IMR-90 (cell line): ENCODE results near the gene NKD1. TPM values are rescaled to one million over a fixed set of nuclear protein-coding genes. Genes with fewer than 3 reads are reported as not detected.

Experiments used
- ATAC-seq: fragments of 200-7000 bp; cut with Tn5 transposase; 2 replicates; pipeline ENCODE4 v1.9.1; 2020; ENCODE audit warnings: low read depth, mild to moderate bottlenecking, moderate library complexity
- BruUV-seq: library from RNA; stranded (reverse); fragments of 400-500 nt; replicated peaks from 2 replicates; lab custom pipeline; 2021; lab: Mats Ljungman, UMichigan
- CTCF ChIA-PET: fragments of 300-600 bp; formaldehyde crosslinking; extraction: SDS; loops from one replicate; lab custom pipeline; 2021; ENCODE audit warnings: antibody characterized with exemption; lab: Yijun Ruan, JAX
- POLR2A ChIA-PET: fragments of 300-600 bp; sonication (Branson Sonifier 250); formaldehyde crosslinking; loops from one replicate; lab custom pipeline; 2022; ENCODE audit warnings: antibody characterized with exemption; ENCODE audit not compliant: unreplicated experiment; lab: Charles Lee
- DNase-seq: peaks from one replicate; pipeline ENCODE4 v3.0.0; 2013
- H2AFZ ChIP-seq: replicated peaks from 2 replicates; pipeline ENCODE3; 2013; ENCODE audit warnings: low read length, mild to moderate bottlenecking; ENCODE audit not compliant: poor library complexity
- H2AK5ac ChIP-seq: 2 replicates; pipeline ENCODE4 v1.6.1; 2013; ENCODE audit warnings: low read depth, low read length, inconsistent platforms
- H2AK9ac ChIP-seq: replicated peaks from 2 replicates; pipeline ENCODE3; 2013; ENCODE audit warnings: mild to moderate bottlenecking, low read depth, low read length, moderate library complexity; ENCODE audit not compliant: poor library complexity
- H2BK120ac ChIP-seq: 2 replicates; pipeline ENCODE4 v1.6.1; 2013; ENCODE audit warnings: low read depth, low read length, inconsistent platforms
- H2BK15ac ChIP-seq: 3 replicates; pipeline ENCODE4 v1.6.1; 2013; ENCODE audit warnings: low read depth, low read length, inconsistent platforms
- H2BK20ac ChIP-seq: 2 replicates; pipeline ENCODE4 v1.6.1; 2013; ENCODE audit warnings: low read depth, mild to moderate bottlenecking, inconsistent platforms, low read length, moderate library complexity
- H2BK5ac ChIP-seq: 2 replicates; pipeline ENCODE4 v1.6.1; 2013; ENCODE audit warnings: mild to moderate bottlenecking, low read depth, low read length, inconsistent platforms; ENCODE audit not compliant: poor library complexity, severe bottlenecking
- H3K14ac ChIP-seq: replicated peaks from 2 replicates; pipeline ENCODE4 v1.6.1; 2013; ENCODE audit warnings: low read depth, low read length, inconsistent platforms
- H3K18ac ChIP-seq: 2 replicates; pipeline ENCODE4 v1.6.1; 2013; ENCODE audit warnings: low read depth, low read length, control low read depth
- H3K23ac ChIP-seq: 2 replicates; pipeline ENCODE4 v1.6.1; 2013; ENCODE audit warnings: low read depth, low read length, inconsistent platforms
- H3K27ac ChIP-seq: 2 replicates; pipeline ENCODE4 v1.5.1; 2013; ENCODE audit warnings: mild to moderate bottlenecking, control low read depth, low read length; ENCODE audit not compliant: insufficient read depth
- H3K27me3 ChIP-seq: 2 replicates; pipeline ENCODE4 v1.6.1; 2013; ENCODE audit warnings: low read length; ENCODE audit not compliant: control insufficient read depth, insufficient read depth
- H3K36me3 ChIP-seq: 2 replicates; pipeline ENCODE4 v1.6.1; 2013; ENCODE audit warnings: low read length, mixed read lengths; ENCODE audit not compliant: control insufficient read depth, insufficient read depth
- H3K4ac ChIP-seq: 2 replicates; pipeline ENCODE4 v1.6.1; 2013; ENCODE audit warnings: low read depth, low read length, inconsistent platforms
- H3K4me1 ChIP-seq: 2 replicates; pipeline ENCODE4 v1.6.1; 2013; ENCODE audit warnings: low read length, mixed read lengths; ENCODE audit not compliant: control insufficient read depth, insufficient read depth
- H3K4me2 ChIP-seq: 2 replicates; pipeline ENCODE4 v1.6.1; 2013; ENCODE audit warnings: low read depth, mild to moderate bottlenecking, control low read depth, low read length, moderate library complexity
- H3K4me3 ChIP-seq: 2 replicates; pipeline ENCODE4 v1.5.1; 2013; ENCODE audit warnings: low read depth, mild to moderate bottlenecking, control low read depth, low read length, moderate library complexity; ENCODE audit not compliant: insufficient read depth
- H3K56ac ChIP-seq: 2 replicates; pipeline ENCODE4 v1.6.1; 2013; ENCODE audit warnings: low read length, inconsistent platforms; ENCODE audit not compliant: insufficient read depth; ENCODE audit errors: extremely low read depth
- H3K79me1 ChIP-seq, 2 experiments: 2 replicates each; pipeline ENCODE4 v1.6.1; 2013; ENCODE audit warnings: low read length in 2 of 2, inconsistent platforms in 1 of 2, low read depth in 1 of 2
- H3K9ac ChIP-seq: 2 replicates; pipeline ENCODE4 v1.6.1; 2013; ENCODE audit warnings: low read depth, low read length, control low read depth
- H3K9me1 ChIP-seq: 2 replicates; pipeline ENCODE4 v1.6.1; 2013; ENCODE audit warnings: low read length, inconsistent platforms; ENCODE audit not compliant: insufficient read depth
- H3K9me3 ChIP-seq: 2 replicates; pipeline ENCODE4 v1.6.1; 2013; ENCODE audit warnings: low read length; ENCODE audit not compliant: control insufficient read depth, insufficient read depth
- H4K20me1 ChIP-seq: 2 replicates; pipeline ENCODE4 v1.6.1; 2013; ENCODE audit warnings: low read length, inconsistent platforms; ENCODE audit not compliant: insufficient read depth
- H4K5ac ChIP-seq: 2 replicates; pipeline ENCODE4 v1.6.1; 2013; ENCODE audit warnings: mild to moderate bottlenecking, low read depth, low read length, control low read depth
- H4K8ac ChIP-seq, 2 experiments: 2 replicates each; pipeline ENCODE4 v1.6.1; 2013; ENCODE audit warnings: low read depth in 2 of 2, low read length in 2 of 2, control low read depth in 1 of 2, inconsistent platforms in 1 of 2
- H4K91ac ChIP-seq: 2 replicates; pipeline ENCODE4 v1.6.1; 2013; ENCODE audit warnings: low read depth, low read length, inconsistent platforms; ENCODE audit not compliant: insufficient read depth
- MXI1 ChIP-seq: IDR thresholded peaks from 2 replicates; pipeline ENCODE4 v1.6.1; 2012; ENCODE audit warnings: low read depth, mild to moderate bottlenecking, low read length, moderate library complexity, borderline replicate concordance
- RAD21 ChIP-seq: IDR thresholded peaks from 2 replicates; pipeline ENCODE4 v1.6.1; 2012; ENCODE audit warnings: low read length, improper control_type of control experiment
- WGBS, 2 experiments: methylation state at CpG; one replicate each; pipeline versions ENCODE4 v1.1.5 to v1.1.7; 2013; ENCODE audit warnings: missing lambda C conversion rate in 2 of 2; ENCODE audit not compliant: insufficient read length in 1 of 2; ENCODE audit errors: extremely low coverage in 2 of 2; 5-methylcytosine and 5-hydroxymethylcytosine counted together
- dilution Hi-C: fragments of 300-500 bp; cut with HindIII; formaldehyde crosslinking; loops from one replicate; pipeline ENCODE4 v1.14.3; 2018; ENCODE audit warnings: low sequenced_read_pairs; ENCODE audit not compliant: unreplicated experiment
- in situ Hi-C: fragments of 300-500 bp; cut with MboI; formaldehyde crosslinking; loops from 3 replicates; pipeline ENCODE4 v1.14.3; 2019; ENCODE audit warnings: low sequenced_read_pairs, inconsistent platforms, mixed read lengths
- intact Hi-C: fragments of 100-400 bp; cut with micrococcal nuclease; formaldehyde crosslinking; loops from 2 replicates; pipeline ENCODE4 v1.10.0; 2022
- polyA plus RNA-seq, 3 experiments: library from polyadenylated mRNA; depleted of rRNA; stranded (reverse); fragments of >200 nt; gene quantifications; 2 replicates each; pipeline ENCODE4 v1.2.3, GENCODE V29; 2012; ENCODE audit warnings: low replicate concordance in 1 of 3
- total RNA-seq: library from RNA; depleted of rRNA; stranded (reverse); fragments of >200 nt; gene quantifications from 2 replicates; pipeline ENCODE4 v1.2.3, GENCODE V29; 2012
- TF ChIP-seq, protein P1 (sequence below): fragments of 150-350 bp; IDR thresholded peaks from 2 replicates; pipeline ENCODE4 v1.6.1; 2016; ENCODE audit warnings: low read depth, mild to moderate bottlenecking, low read length, moderate library complexity, borderline replicate concordance

Gene NKD1
- total and polyA plus RNA-seq, 2 of the 4 experiments (the other 2 are of a cell fraction), result not detected

DNA sequence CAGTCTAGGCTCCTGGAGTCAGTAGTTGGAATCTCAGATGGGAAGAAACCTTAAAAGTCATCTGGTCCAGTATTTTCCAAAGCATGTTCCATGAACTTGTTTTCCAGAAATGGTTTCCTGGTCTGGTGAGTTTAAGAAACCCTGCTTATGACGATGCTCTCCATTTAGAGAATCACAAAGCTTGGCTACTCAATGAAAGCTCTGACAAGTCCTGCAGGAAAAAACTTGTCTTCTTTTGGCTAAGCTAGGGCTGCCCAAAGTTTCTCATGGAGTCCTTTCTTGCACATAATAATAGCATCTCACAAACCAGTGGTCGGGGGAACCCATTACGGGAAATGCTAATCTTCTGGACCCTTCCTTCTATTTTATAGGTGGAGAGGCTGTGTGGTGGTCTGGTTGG, 5.5 kb upstream of the NKD1 start:
- no peak overlapping the region for H3K4me3 ChIP-seq
- no peaks in the 10 kb centered on the region for H3K36me3 ChIP-seq
- no peaks in the 10 kb centered on the region for H3K9me3 ChIP-seq
- no peak overlapping the region for H3K9ac ChIP-seq
- H4K5ac ChIP-seq, result no peak overlapping the region
- H3K56ac ChIP-seq, result no peak overlapping the region
- in situ Hi-C loops (no loop called here), dilution Hi-C loops (no loop called here), intact Hi-C loops (no loop called here)
- H3K4me1 ChIP-seq, result no peaks in the 10 kb centered on the region; the same call in 1 of the 2 replicates
- no peak overlapping the region for H3K23ac ChIP-seq
- H2BK20ac ChIP-seq, result no peak overlapping the region
- H4K91ac ChIP-seq, result no peak overlapping the region
- no peak overlapping the region for H2BK5ac ChIP-seq
- H3K9me1 ChIP-seq, result no peaks in the 10 kb centered on the region
- CTCF ChIA-PET, result no interaction called here
- no peak overlapping the region for H2BK15ac ChIP-seq
- POLR2A ChIA-PET, result no interaction called here
- DNase-seq (no peak), ATAC-seq (no peak)
- H2AK9ac ChIP-seq, result no peak overlapping the region
- H2AK5ac ChIP-seq, result no peak overlapping the region
- H4K8ac ChIP-seq, result no peak overlapping the region
- H3K27me3 ChIP-seq, result peaks cover 27% of the 10 kb centered on the region
- no peak overlapping the region for H2BK120ac ChIP-seq
- WGBS, 2 experiments, result no CpG with 5 or more reads among the region's 3 CpGs
- BruUV-seq, result no TSS peak
- H4K20me1 ChIP-seq, result no peaks in the 10 kb centered on the region
- H3K14ac ChIP-seq, result no peak overlapping the region
- no peak overlapping the region for H3K18ac ChIP-seq
- H2AFZ ChIP-seq, result no peak overlapping the region
- no peak overlapping the region for H3K4ac ChIP-seq
- no peaks in the 10 kb centered on the region for H3K79me1 ChIP-seq
- no peak overlapping the region for H3K4me2 ChIP-seq
- no peak overlapping the region for H3K27ac ChIP-seq
- TF ChIP-seq MXI1, result no peak
- TF ChIP-seq, protein P1, sequence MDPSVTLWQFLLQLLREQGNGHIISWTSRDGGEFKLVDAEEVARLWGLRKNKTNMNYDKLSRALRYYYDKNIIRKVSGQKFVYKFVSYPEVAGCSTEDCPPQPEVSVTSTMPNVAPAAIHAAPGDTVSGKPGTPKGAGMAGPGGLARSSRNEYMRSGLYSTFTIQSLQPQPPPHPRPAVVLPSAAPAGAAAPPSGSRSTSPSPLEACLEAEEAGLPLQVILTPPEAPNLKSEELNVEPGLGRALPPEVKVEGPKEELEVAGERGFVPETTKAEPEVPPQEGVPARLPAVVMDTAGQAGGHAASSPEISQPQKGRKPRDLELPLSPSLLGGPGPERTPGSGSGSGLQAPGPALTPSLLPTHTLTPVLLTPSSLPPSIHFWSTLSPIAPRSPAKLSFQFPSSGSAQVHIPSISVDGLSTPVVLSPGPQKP, result no peak
- no peak for TF ChIP-seq RAD21
